ENCODE measurements around the gene EFCAB9.
A peak's percentile ranks its signal among the peaks of the same experiment; 100 is the strongest.
"Not testable (repeated sequence)": the region's sequence is repeated elsewhere in the genome, so short reads cannot be mapped to it uniquely, and the experiment has no call there.

Gene EFCAB9

DNA sequence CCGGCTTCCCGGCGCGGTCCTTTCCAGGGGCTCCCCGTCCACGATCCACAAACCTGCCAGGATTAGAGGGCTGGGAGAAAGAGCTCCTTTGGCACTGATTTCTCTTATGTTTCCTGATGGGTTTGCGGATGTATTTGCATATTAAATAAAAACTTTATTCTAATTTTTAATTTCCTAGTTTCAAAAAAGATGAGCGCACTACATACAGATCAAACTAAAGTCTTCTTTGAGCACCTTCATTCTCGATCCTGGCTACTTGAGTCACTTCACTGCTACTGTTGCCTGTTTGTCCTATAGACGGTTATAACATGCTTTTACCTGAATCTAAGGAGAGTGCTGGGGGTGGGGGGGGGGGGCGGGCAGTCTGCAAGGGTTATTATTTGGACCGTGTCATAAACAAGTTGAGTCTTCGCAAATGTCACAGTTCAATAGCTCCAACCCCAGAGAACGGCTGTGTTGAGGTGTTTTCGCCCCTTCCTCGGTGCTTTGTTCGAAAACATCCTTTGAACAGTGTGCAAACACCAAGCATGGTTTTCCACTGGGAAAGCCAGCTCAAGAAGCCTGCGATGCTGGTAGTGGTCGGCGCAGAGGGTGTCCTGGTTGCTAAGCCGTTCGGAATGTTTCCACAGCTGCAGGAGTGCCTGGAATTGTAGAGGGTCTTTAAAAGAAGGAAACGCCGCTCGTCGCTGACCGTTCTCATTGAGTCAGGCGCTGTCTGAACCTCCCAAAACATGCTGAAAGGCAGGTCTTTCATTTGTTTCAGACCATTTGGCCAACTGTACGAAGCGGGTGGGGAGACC, 4.9 kb upstream of the EFCAB9 start:
- Histone ChIP-seq H3K9ac (ENCODE audit: low read length in 2 of 2) (no peak overlapping the region), H3K4me1 (ENCODE audit: control insufficient read depth, insufficient read depth, low read length) (peaks cover 22% of the 10 kb centered on the region), H3K36me3 (ENCODE audit: control insufficient read depth in 2 of 2, insufficient read depth in 2 of 2, low read length in 2 of 2) (no peaks in the 10 kb centered on the region), H3K27ac (ENCODE audit: low read length) (peak overlapping the region; percentile 75), H3K27me3 (ENCODE audit: control insufficient read depth in 1 of 2, insufficient read depth in 2 of 2, low read length in 2 of 2) (no peaks in the 10 kb centered on the region), H3K9me3 (ENCODE audit: control insufficient read depth in 2 of 2, low read length in 2 of 2) (no peaks in the 10 kb centered on the region), H3K4me3 (ENCODE audit: low read length in 2 of 2) (peak overlapping the region; percentile 78 to 93)

DNA sequence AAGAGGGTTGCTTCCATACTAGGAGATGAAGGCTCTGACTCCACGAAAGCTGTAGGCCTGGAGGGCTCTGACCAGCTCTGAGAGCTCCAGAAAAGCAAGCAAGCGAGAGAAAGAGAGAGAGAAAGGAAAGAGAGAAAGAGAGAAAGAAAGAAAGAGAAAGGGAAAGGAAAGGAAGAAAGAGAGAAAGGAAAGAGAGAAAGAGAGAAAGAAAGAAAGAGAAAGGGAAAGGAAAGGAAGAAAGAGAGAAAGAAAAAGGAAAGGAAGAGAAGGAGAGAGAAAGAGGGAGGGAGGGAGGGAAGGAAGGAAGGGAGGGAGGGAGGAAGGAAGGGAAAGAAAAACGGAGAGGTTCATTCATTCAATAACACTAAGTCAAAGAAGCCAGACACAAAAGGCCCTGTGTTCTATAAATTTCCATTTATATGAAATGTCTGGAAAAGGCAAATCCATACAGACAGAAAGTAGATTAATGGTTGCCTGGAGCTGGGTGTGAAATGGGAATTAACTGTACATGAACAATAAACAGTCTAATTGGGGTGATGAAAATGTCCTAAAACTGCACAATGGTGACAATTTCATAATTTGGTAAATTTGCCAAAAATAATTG, 4.2 kb upstream of the EFCAB9 start:
- H3K9ac ChIP-seq (ENCODE audit: low read length in 2 of 2): no peak overlapping the region
- no peak overlapping the region for H3K4me3 ChIP-seq (ENCODE audit: low read length in 2 of 2)

DNA sequence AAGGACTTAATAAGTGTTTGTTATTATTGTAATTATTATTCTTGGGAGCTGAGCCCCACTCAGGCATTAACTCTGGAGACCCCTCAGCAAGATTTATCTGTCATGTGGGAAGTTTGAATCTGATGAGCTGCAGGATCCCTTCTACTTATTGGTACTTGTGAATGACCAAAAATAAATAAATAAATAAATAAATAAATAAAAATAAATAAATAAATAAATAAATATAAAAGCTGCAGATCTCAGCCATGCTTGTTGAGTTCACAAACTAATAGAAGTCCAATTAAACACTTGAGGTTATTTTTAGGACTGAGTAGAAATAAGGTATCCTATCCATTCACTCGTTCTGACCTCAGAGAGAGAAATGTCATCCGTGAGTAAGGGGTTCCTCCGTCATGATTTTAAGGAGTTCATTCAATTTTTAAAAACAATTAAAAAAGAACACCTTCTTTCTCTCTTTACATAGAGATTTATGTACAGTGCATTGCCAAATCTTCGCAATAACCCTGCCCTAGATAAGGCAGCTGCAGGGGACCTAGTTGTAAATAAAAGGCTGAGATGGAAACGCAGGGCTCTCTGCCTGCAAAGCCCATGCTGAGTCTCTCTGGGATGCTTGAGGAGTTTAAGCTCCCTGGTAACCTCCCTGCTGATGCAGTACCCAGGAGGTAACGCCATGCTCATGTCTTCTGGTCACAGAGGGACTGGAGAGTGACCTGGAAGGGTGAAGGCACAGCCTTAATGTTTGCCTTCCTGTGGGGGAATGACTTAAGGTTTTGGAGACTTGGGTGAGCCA, 1.2 kb downstream of the EFCAB9 start:
- Histone ChIP-seq H3K4me3 (ENCODE audit: low read length in 2 of 2) (no peak overlapping the region), H3K9me3 (ENCODE audit: control insufficient read depth in 2 of 2, low read length in 2 of 2) (no peaks in the 10 kb centered on the region), H3K27ac (ENCODE audit: low read length) (no peak overlapping the region), H3K27me3 (ENCODE audit: control insufficient read depth in 1 of 2, insufficient read depth in 2 of 2, low read length in 2 of 2) (no peaks in the 10 kb centered on the region), H3K4me1 (ENCODE audit: control insufficient read depth, insufficient read depth, low read length) (no peaks in the 10 kb centered on the region), H3K36me3 (ENCODE audit: control insufficient read depth in 2 of 2, insufficient read depth in 2 of 2, low read length in 2 of 2) (no peaks in the 10 kb centered on the region), H3K9ac (ENCODE audit: low read length in 2 of 2) (no peak overlapping the region)

More for the DNA sequence above, 4.2 kb upstream of the EFCAB9 start:
- no peaks in the 10 kb centered on the region for H3K9me3 ChIP-seq (ENCODE audit: control insufficient read depth in 2 of 2, low read length in 2 of 2)
- peaks cover 22% of the 10 kb centered on the region for H3K4me1 ChIP-seq (ENCODE audit: control insufficient read depth, insufficient read depth, low read length)
- H3K27me3 ChIP-seq (ENCODE audit: control insufficient read depth in 1 of 2, insufficient read depth in 2 of 2, low read length in 2 of 2): no peaks in the 10 kb centered on the region
- no peaks in the 10 kb centered on the region for H3K36me3 ChIP-seq (ENCODE audit: control insufficient read depth in 2 of 2, insufficient read depth in 2 of 2, low read length in 2 of 2)
- H3K27ac ChIP-seq (ENCODE audit: low read length): peak overlapping the region; percentile 11

DNA sequence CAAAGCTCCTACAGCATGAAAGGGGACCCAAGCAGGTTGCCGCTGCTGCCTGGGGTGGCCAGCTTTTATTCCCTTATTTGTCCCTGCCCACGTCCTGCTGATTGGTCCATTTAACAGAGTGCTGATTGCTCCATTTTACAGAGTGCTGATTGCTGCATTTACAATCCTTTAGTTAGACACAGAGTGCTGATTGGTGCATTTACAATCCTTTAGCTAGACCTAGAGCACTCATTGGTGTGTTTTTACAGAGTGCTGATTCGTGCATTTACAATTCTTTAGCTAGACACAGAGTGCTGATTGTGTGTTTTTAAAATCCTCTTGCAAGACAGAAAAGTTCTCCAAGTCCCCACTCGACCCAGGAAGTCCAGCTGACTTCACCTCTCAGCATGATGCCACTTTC, 3.8 kb downstream of the EFCAB9 start:
- H3K9ac ChIP-seq (ENCODE audit: low read length in 2 of 2); H3K27me3 ChIP-seq (ENCODE audit: control insufficient read depth in 1 of 2, insufficient read depth in 2 of 2, low read length in 2 of 2); H3K27ac ChIP-seq (ENCODE audit: low read length); H3K9me3 ChIP-seq (ENCODE audit: control insufficient read depth in 2 of 2, low read length in 2 of 2); H3K4me1 ChIP-seq (ENCODE audit: control insufficient read depth, insufficient read depth, low read length); H3K36me3 ChIP-seq (ENCODE audit: control insufficient read depth in 2 of 2, insufficient read depth in 2 of 2, low read length in 2 of 2); H3K4me3 ChIP-seq (ENCODE audit: low read length in 2 of 2): not testable (repeated sequence)

DNA sequence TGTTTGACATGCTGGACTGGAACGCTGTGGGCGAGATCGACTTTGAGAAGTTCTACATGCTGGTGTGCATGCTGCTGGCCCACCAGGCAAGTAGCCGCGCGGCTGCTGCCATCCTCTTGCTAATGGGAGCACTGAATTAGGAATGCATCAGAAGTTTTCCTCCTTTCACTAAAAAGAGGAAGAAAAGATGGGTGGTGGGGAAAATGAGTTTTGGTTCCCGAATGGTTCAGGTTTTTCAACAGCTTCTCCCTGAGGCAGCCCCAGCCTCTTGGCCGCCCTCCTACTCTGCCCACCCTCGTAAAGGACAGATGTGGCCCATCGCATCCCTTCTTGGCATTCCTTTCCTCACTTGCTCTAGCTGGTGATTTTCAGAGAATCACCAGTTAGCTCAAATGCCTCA, 5.5 kb downstream of the EFCAB9 start:
- Histone ChIP-seq H3K4me3 (ENCODE audit: low read length in 2 of 2) (no peak overlapping the region), H3K36me3 (ENCODE audit: control insufficient read depth in 2 of 2, insufficient read depth in 2 of 2, low read length in 2 of 2) (no peaks in the 10 kb centered on the region), H3K9me3 (ENCODE audit: control insufficient read depth in 2 of 2, low read length in 2 of 2) (no peaks in the 10 kb centered on the region), H3K27me3 (ENCODE audit: control insufficient read depth in 1 of 2, insufficient read depth in 2 of 2, low read length in 2 of 2) (no peaks in the 10 kb centered on the region), H3K9ac (ENCODE audit: low read length in 2 of 2) (no peak overlapping the region), H3K27ac (ENCODE audit: low read length) (no peak overlapping the region), H3K4me1 (ENCODE audit: control insufficient read depth, insufficient read depth, low read length) (no peaks in the 10 kb centered on the region)

DNA sequence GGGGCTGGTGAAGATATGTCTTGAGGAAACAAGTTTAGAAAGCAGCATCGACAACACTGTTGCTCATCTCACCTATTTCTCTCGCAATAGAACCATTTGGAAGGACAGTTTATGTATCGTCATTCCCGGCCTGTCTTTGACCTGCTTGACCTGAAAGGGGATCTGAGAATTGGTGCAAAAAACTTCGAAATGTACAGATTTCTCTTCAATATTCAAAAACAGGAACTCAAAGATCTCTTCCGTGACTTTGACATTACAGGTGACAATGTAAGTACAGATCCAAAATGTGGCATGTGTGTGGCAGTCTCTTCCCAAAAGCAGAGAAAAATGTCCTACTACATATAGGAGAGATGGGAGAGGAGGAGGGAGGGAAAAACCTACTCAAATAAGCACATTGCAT, 6.5 kb downstream of the EFCAB9 start:
- no peak overlapping the region for H3K9ac ChIP-seq (ENCODE audit: low read length in 2 of 2)

DNA sequence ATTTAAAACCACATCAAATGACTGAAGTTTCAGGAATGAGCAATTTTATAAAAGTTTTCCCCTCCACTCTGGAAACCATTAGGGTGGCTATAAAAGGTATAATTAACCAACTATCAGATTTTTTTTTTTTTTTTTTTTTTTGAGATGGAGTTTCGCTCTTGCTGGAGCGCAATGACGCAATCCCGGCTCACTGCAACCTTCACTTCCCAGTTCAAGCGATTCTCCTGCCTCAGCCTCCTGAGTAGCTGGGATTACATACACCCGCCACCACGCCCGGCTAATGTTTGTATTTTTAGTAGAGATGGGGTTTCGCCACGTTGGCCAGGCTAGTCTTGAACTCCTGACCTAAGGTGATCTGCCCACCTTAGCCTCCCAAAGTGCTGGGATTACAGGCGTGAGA, 12.0 kb downstream of the EFCAB9 start:
- H3K27me3 ChIP-seq (ENCODE audit: control insufficient read depth in 1 of 2, insufficient read depth in 2 of 2, low read length in 2 of 2); H3K4me3 ChIP-seq (ENCODE audit: low read length in 2 of 2); H3K4me1 ChIP-seq (ENCODE audit: control insufficient read depth, insufficient read depth, low read length); H3K9ac ChIP-seq (ENCODE audit: low read length in 2 of 2); H3K27ac ChIP-seq (ENCODE audit: low read length); H3K36me3 ChIP-seq (ENCODE audit: control insufficient read depth in 2 of 2, insufficient read depth in 2 of 2, low read length in 2 of 2); H3K9me3 ChIP-seq (ENCODE audit: control insufficient read depth in 2 of 2, low read length in 2 of 2): not testable (repeated sequence)

More for the DNA sequence above, 6.5 kb downstream of the EFCAB9 start:
- Histone ChIP-seq H3K4me3 (ENCODE audit: low read length in 2 of 2) (no peak overlapping the region), H3K4me1 (ENCODE audit: control insufficient read depth, insufficient read depth, low read length) (no peaks in the 10 kb centered on the region), H3K9me3 (ENCODE audit: control insufficient read depth in 2 of 2, low read length in 2 of 2) (no peaks in the 10 kb centered on the region), H3K27me3 (ENCODE audit: control insufficient read depth in 1 of 2, insufficient read depth in 2 of 2, low read length in 2 of 2) (no peaks in the 10 kb centered on the region), H3K27ac (ENCODE audit: low read length) (no peak overlapping the region), H3K36me3 (ENCODE audit: control insufficient read depth in 2 of 2, insufficient read depth in 2 of 2, low read length in 2 of 2) (no peaks in the 10 kb centered on the region)

DNA sequence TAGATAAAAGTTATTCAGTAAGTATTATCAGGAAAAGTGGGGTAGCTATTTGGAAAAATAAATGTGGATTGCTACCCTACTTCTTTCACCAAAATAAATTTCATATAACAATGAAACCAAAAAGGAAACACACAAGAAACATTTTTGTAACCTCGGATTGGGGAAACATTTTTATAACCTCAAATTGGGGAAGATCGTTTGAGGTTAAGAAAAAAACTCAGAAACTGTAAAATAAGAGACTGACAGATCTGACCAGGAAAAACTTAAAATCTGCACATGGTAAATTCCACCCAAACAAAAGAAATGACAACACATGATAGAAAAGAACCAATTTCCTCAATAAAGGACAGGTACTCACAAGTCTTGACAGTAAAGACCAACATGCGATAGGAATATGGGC, 13.5 kb downstream of the EFCAB9 start:
- Histone ChIP-seq H3K27me3 (ENCODE audit: control insufficient read depth in 1 of 2, insufficient read depth in 2 of 2, low read length in 2 of 2) (no peaks in the 10 kb centered on the region), H3K9me3 (ENCODE audit: control insufficient read depth in 2 of 2, low read length in 2 of 2) (no peaks in the 10 kb centered on the region), H3K9ac (ENCODE audit: low read length in 2 of 2) (no peak overlapping the region), H3K4me1 (ENCODE audit: control insufficient read depth, insufficient read depth, low read length) (no peaks in the 10 kb centered on the region), H3K36me3 (ENCODE audit: control insufficient read depth in 2 of 2, insufficient read depth in 2 of 2, low read length in 2 of 2) (peaks cover 9 to 11% of the 10 kb centered on the region in 2 donors), H3K27ac (ENCODE audit: low read length) (no peak overlapping the region), H3K4me3 (ENCODE audit: low read length in 2 of 2) (no peak overlapping the region)

DNA sequence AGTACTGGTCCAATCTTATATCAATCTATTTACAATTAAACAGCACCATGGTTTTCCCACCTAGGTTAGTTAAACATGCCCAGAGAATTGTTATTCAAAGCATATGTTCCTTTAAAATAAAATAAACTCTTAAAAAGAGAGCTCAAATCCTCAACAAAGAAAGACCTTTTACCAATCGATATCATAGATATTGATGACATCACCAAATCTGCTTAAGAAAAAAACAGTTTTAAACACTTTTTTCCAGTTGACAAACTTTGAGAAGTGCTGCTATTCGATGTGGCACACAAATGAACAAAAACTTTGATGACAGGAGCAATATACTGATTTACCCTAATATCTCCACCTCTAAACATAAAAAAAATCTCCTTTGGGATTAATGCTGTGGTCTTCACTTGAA, 15.7 kb downstream of the EFCAB9 start:
- no peaks in the 10 kb centered on the region for H3K9me3 ChIP-seq (ENCODE audit: control insufficient read depth in 2 of 2, low read length in 2 of 2)
- H3K4me1 ChIP-seq (ENCODE audit: control insufficient read depth, insufficient read depth, low read length): no peaks in the 10 kb centered on the region
- peaks cover 11 to 15% of the 10 kb centered on the region in 2 donors for H3K36me3 ChIP-seq (ENCODE audit: control insufficient read depth in 2 of 2, insufficient read depth in 2 of 2, low read length in 2 of 2)

DNA sequence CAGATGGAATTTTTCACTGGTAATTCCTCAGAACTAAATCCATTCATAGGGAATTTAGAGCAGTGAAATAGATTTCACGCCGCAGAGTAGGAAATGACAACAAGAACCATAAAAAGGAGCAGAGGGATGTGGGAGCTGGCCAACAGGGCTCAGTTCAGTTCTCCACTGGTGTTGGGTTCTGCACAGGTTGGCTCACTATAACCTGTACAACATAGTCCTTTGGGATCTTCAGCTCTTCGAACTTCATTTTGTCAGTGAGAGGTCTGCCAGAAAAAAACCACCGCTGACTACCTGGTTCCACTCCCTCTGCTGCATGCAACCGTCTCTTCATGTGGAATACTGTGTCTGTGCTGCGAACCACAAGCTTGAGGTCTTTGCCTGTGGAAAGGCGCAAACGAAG, 17.7 kb downstream of the EFCAB9 start:
- Histone ChIP-seq H3K4me3 (ENCODE audit: low read length in 2 of 2) (no peak overlapping the region), H3K36me3 (ENCODE audit: control insufficient read depth in 2 of 2, insufficient read depth in 2 of 2, low read length in 2 of 2) (peaks cover 11 to 15% of the 10 kb centered on the region in 2 donors), H3K9ac (ENCODE audit: low read length in 2 of 2) (no peak overlapping the region), H3K27me3 (ENCODE audit: control insufficient read depth in 1 of 2, insufficient read depth in 2 of 2, low read length in 2 of 2) (no peaks in the 10 kb centered on the region), H3K9me3 (ENCODE audit: control insufficient read depth in 2 of 2, low read length in 2 of 2) (no peaks in the 10 kb centered on the region), H3K4me1 (ENCODE audit: control insufficient read depth, insufficient read depth, low read length) (no peaks in the 10 kb centered on the region), H3K27ac (ENCODE audit: low read length) (no peak overlapping the region)

More for the DNA sequence above, 15.7 kb downstream of the EFCAB9 start:
- no peaks in the 10 kb centered on the region for H3K27me3 ChIP-seq (ENCODE audit: control insufficient read depth in 1 of 2, insufficient read depth in 2 of 2, low read length in 2 of 2)
- H3K27ac ChIP-seq (ENCODE audit: low read length): no peak overlapping the region
- H3K4me3 ChIP-seq (ENCODE audit: low read length in 2 of 2): no peak overlapping the region
- no peak overlapping the region for H3K9ac ChIP-seq (ENCODE audit: low read length in 2 of 2)
